GM23338 (cell line): ENCODE measurements around the gene ZNF784.

ENCODE experiments used
- CREB1 ChIP-seq: fragments of 250-450 bp; sonication (Bioruptor Pico); IDR thresholded peaks from 2 replicates; pipeline ENCODE4 v1.5.0; 2020; ENCODE audit warnings: low read depth, mild to moderate bottlenecking, moderate library complexity
- CTCF ChIP-seq, 2 experiments: fragments of 200-600 bp in 1 of 2; sonication (generic) in 1 of 2; conservative IDR thresholded peaks; 2 replicates each; pipeline versions ENCODE4 v1.5.1 to v1.6.1; 2016 to 2017; ENCODE audit warnings: antibody characterized with exemption in 2 of 2, low read depth in 2 of 2, mild to moderate bottlenecking in 2 of 2, moderate library complexity in 1 of 2
- EZH2 ChIP-seq: fragments of 200-600 bp; sonication (generic); IDR thresholded peaks from one replicate; pipeline ENCODE4 v1.8.0; 2017; ENCODE audit warnings: antibody characterized with exemption, mild to moderate bottlenecking, low read depth; ENCODE audit not compliant: unreplicated experiment
- EZH2phosphoT487 ChIP-seq: fragments of 200-600 bp; sonication (generic); IDR thresholded peaks from one replicate; pipeline ENCODE4 v1.8.1; 2018; ENCODE audit warnings: antibody characterized with exemption; ENCODE audit not compliant: unreplicated experiment
- JUNB ChIP-seq: IDR thresholded peaks from one replicate; pipeline ENCODE4 v1.6.1; 2016; ENCODE audit warnings: antibody characterized with exemption; ENCODE audit not compliant: unreplicated experiment
- NANOG ChIP-seq: IDR thresholded peaks from 2 replicates; pipeline ENCODE4 v1.6.1; 2016; ENCODE audit warnings: antibody characterized with exemption, borderline replicate concordance
- POLR2AphosphoS5 ChIP-seq: IDR thresholded peaks from 2 replicates; pipeline ENCODE4 v1.6.1; 2016; ENCODE audit warnings: antibody characterized with exemption, low read depth
- STAT1 ChIP-seq: IDR thresholded peaks from one replicate; pipeline ENCODE4 v1.6.1; 2016; ENCODE audit warnings: antibody characterized with exemption; ENCODE audit not compliant: unreplicated experiment
- TF ChIP-seq, protein P1 (sequence below): IDR thresholded peaks from one replicate; pipeline ENCODE4 v1.6.1; 2018; ENCODE audit warnings: antibody characterized with exemption; ENCODE audit not compliant: unreplicated experiment

DNA sequence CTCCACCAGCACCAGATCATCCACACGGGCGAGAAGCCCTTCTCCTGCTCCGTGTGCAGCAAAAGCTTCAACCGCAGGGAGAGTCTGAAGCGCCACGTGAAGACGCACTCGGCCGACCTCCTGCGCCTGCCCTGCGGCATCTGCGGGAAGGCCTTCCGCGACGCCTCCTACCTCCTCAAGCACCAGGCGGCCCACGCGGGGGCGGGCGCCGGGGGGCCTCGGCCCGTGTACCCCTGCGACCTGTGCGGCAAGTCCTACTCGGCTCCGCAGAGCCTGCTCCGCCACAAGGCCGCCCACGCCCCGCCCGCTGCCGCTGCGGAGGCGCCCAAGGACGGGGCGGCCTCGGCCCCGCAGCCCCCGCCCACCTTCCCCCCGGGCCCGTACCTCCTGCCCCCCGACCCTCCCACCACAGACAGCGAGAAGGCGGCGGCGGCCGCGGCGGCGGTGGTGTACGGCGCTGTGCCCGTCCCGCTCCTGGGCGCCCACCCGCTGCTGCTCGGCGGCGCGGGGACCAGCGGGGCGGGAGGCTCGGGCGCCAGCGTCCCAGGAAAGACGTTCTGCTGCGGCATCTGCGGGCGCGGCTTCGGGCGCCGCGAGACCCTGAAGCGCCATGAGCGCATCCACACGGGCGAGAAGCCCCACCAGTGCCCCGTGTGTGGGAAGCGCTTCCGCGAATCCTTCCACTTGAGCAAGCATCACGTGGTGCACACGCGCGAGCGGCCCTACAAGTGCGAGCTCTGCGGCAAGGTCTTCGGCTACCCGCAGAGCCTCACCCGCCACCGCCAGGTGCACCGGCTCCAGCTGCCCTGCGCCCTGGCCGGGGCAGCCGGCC lies 9.4 kb downstream of the ZNF784 start:
- no peak for TF ChIP-seq POLR2AphosphoS5
- TF ChIP-seq CTCF (conservative IDR thresholded peaks at IDR 0.05; ENCODE audit: low read depth in 2 of 2), result no peak
- no peak for TF ChIP-seq EZH2
- TF ChIP-seq JUNB, result no peak
- TF ChIP-seq EZH2phosphoT487, result no peak
- no peak for TF ChIP-seq CREB1 (CRISPR knock-in tag)
- no peak for TF ChIP-seq NANOG
- TF ChIP-seq, protein P1, sequence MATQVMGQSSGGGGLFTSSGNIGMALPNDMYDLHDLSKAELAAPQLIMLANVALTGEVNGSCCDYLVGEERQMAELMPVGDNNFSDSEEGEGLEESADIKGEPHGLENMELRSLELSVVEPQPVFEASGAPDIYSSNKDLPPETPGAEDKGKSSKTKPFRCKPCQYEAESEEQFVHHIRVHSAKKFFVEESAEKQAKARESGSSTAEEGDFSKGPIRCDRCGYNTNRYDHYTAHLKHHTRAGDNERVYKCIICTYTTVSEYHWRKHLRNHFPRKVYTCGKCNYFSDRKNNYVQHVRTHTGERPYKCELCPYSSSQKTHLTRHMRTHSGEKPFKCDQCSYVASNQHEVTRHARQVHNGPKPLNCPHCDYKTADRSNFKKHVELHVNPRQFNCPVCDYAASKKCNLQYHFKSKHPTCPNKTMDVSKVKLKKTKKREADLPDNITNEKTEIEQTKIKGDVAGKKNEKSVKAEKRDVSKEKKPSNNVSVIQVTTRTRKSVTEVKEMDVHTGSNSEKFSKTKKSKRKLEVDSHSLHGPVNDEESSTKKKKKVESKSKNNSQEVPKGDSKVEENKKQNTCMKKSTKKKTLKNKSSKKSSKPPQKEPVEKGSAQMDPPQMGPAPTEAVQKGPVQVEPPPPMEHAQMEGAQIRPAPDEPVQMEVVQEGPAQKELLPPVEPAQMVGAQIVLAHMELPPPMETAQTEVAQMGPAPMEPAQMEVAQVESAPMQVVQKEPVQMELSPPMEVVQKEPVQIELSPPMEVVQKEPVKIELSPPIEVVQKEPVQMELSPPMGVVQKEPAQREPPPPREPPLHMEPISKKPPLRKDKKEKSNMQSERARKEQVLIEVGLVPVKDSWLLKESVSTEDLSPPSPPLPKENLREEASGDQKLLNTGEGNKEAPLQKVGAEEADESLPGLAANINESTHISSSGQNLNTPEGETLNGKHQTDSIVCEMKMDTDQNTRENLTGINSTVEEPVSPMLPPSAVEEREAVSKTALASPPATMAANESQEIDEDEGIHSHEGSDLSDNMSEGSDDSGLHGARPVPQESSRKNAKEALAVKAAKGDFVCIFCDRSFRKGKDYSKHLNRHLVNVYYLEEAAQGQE, result no peak
- no peak for TF ChIP-seq STAT1
